Activated CD4-positive, alpha-beta T cell treated with anti-CD3 and anti-CD28 coated beads for 4 hours (primary cell): ENCODE results near the gene ADAM12.

Experiments used
- DNase-seq, 2 donors: peaks; one replicate each; pipeline ENCODE4 v3.0.0-alpha.2; 2020

Gene ADAM12

GRCh38 chr10:126170776-126171175 lies 217.5 kb downstream of the ADAM12 start:
- DNase-seq, result no peak

GRCh38 chr10:126170371-126170770 lies 217.9 kb downstream of the ADAM12 start:
- no peak for DNase-seq

- no peak for DNase-seq
Measured at GRCh38 chr10:126169899-126170298, 218.4 kb downstream of the ADAM12 start.

- DNase-seq, result no peak
Measured at GRCh38 chr10:126166797-126167196, 221.5 kb downstream of the ADAM12 start.

GRCh38 chr10:126165874-126166273 lies 222.4 kb downstream of the ADAM12 start:
- no peak for DNase-seq

- no peak for DNase-seq
Measured at GRCh38 chr10:126163506-126163905, 224.8 kb downstream of the ADAM12 start.

- no peak for DNase-seq
Measured at GRCh38 chr10:126161691-126162090, 226.6 kb downstream of the ADAM12 start.

- no peak for DNase-seq
Measured at GRCh38 chr10:126160971-126161630, 227.2 kb downstream of the ADAM12 start.

GRCh38 chr10:126160571-126160970 lies 227.7 kb downstream of the ADAM12 start:
- no peak for DNase-seq

GRCh38 chr10:126158133-126158892 lies 230.0 kb downstream of the ADAM12 start:
- DNase-seq, result no peak

GRCh38 chr10:126157189-126157588 lies 231.1 kb downstream of the ADAM12 start:
- DNase-seq, result no peak

- DNase-seq, result no peak
Measured at GRCh38 chr10:126156503-126156902, 231.8 kb downstream of the ADAM12 start.

- no peak for DNase-seq
Measured at GRCh38 chr10:126156012-126156411, 232.3 kb downstream of the ADAM12 start.

- no peak for DNase-seq
Measured at GRCh38 chr10:126155528-126155927, 232.7 kb downstream of the ADAM12 start.

GRCh38 chr10:126153711-126154628 lies 234.3 kb downstream of the ADAM12 start:
- DNase-seq, result no peak

- DNase-seq, result no peak
Measured at GRCh38 chr10:126147866-126148587, 240.2 kb downstream of the ADAM12 start.

- no peak for DNase-seq
Measured at GRCh38 chr10:126146771-126147170, 241.5 kb downstream of the ADAM12 start.

- DNase-seq, result no peak
Measured at GRCh38 chr10:126143117-126143516, 245.2 kb downstream of the ADAM12 start.

GRCh38 chr10:126140746-126141273 lies 247.5 kb downstream of the ADAM12 start:
- no peak for DNase-seq

GRCh38 chr10:126137562-126138221 lies 250.6 kb downstream of the ADAM12 start:
- DNase-seq, result no peak

- no peak for DNase-seq
Measured at GRCh38 chr10:126135941-126136595, 252.2 kb downstream of the ADAM12 start.
